ENCODE data around the gene TGM4.

DNA sequence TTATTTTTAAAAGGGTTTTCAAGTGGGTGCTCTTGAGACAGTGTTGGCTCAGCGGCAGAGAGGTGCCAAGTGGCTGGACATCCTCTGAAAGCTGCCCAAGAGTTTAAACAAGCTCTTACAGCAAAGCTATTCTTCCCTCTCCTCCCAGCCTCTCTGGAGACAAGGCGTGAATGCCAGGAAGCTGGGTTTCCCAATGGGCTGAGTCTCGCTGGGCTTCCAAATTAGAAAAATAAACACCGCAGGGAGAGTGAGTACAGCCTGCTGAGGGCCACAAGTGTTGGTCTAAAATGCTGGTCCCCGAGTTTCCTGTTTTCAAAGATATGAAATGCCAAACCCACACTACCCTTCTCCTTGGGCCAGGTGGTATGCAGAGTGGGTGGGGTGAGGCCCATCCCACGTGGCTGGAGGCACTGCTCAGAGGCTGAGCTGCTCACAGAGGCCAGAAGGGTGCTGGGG, 65.2 kb downstream of the TGM4 start:
- no peak for TF ChIP-seq POLR2A (IDR thresholded peaks at IDR 0.05; ENCODE audit: low read depth, low read length)
- no peak for TF ChIP-seq JUNB (IDR thresholded peaks at IDR 0.05)
- TF ChIP-seq, protein P1, sequence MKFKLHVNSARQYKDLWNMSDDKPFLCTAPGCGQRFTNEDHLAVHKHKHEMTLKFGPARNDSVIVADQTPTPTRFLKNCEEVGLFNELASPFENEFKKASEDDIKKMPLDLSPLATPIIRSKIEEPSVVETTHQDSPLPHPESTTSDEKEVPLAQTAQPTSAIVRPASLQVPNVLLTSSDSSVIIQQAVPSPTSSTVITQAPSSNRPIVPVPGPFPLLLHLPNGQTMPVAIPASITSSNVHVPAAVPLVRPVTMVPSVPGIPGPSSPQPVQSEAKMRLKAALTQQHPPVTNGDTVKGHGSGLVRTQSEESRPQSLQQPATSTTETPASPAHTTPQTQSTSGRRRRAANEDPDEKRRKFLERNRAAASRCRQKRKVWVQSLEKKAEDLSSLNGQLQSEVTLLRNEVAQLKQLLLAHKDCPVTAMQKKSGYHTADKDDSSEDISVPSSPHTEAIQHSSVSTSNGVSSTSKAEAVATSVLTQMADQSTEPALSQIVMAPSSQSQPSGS (IDR thresholded peaks at IDR 0.05; ENCODE audit: low read length), result no peak
- TF ChIP-seq, protein P2, sequence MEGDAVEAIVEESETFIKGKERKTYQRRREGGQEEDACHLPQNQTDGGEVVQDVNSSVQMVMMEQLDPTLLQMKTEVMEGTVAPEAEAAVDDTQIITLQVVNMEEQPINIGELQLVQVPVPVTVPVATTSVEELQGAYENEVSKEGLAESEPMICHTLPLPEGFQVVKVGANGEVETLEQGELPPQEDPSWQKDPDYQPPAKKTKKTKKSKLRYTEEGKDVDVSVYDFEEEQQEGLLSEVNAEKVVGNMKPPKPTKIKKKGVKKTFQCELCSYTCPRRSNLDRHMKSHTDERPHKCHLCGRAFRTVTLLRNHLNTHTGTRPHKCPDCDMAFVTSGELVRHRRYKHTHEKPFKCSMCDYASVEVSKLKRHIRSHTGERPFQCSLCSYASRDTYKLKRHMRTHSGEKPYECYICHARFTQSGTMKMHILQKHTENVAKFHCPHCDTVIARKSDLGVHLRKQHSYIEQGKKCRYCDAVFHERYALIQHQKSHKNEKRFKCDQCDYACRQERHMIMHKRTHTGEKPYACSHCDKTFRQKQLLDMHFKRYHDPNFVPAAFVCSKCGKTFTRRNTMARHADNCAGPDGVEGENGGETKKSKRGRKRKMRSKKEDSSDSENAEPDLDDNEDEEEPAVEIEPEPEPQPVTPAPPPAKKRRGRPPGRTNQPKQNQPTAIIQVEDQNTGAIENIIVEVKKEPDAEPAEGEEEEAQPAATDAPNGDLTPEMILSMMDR (IDR thresholded peaks at IDR 0.05 in 2 of 3, conservative IDR thresholded peaks at IDR 0.05 in 1 of 3; ENCODE audit: control insufficient read depth in 2 of 3, extremely low read depth in 1 of 3, insufficient read depth in 1 of 3, low read depth in 3 of 3, low read length in 3 of 3), result no peak
- TF ChIP-seq TBL1XR1 (IDR thresholded peaks at IDR 0.05; ENCODE audit: low read depth, low read length), result no peak
- no peak for TF ChIP-seq HCFC1 (IDR thresholded peaks at IDR 0.05; ENCODE audit: low read length)
- TF ChIP-seq, protein P3, sequence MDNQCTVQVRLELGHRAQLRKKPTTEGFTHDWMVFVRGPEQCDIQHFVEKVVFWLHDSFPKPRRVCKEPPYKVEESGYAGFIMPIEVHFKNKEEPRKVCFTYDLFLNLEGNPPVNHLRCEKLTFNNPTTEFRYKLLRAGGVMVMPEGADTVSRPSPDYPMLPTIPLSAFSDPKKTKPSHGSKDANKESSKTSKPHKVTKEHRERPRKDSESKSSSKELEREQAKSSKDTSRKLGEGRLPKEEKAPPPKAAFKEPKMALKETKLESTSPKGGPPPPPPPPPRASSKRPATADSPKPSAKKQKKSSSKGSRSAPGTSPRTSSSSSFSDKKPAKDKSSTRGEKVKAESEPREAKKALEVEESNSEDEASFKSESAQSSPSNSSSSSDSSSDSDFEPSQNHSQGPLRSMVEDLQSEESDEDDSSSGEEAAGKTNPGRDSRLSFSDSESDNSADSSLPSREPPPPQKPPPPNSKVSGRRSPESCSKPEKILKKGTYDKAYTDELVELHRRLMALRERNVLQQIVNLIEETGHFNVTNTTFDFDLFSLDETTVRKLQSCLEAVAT (IDR thresholded peaks at IDR 0.05), result no peak
- TF ChIP-seq, protein P4, sequence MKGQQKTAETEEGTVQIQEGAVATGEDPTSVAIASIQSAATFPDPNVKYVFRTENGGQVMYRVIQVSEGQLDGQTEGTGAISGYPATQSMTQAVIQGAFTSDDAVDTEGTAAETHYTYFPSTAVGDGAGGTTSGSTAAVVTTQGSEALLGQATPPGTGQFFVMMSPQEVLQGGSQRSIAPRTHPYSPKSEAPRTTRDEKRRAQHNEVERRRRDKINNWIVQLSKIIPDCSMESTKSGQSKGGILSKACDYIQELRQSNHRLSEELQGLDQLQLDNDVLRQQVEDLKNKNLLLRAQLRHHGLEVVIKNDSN (IDR thresholded peaks at IDR 0.05; ENCODE audit: borderline replicate concordance, extremely low read length, insufficient read depth, low read depth, low read length), result no peak
- TF ChIP-seq, protein P5, sequence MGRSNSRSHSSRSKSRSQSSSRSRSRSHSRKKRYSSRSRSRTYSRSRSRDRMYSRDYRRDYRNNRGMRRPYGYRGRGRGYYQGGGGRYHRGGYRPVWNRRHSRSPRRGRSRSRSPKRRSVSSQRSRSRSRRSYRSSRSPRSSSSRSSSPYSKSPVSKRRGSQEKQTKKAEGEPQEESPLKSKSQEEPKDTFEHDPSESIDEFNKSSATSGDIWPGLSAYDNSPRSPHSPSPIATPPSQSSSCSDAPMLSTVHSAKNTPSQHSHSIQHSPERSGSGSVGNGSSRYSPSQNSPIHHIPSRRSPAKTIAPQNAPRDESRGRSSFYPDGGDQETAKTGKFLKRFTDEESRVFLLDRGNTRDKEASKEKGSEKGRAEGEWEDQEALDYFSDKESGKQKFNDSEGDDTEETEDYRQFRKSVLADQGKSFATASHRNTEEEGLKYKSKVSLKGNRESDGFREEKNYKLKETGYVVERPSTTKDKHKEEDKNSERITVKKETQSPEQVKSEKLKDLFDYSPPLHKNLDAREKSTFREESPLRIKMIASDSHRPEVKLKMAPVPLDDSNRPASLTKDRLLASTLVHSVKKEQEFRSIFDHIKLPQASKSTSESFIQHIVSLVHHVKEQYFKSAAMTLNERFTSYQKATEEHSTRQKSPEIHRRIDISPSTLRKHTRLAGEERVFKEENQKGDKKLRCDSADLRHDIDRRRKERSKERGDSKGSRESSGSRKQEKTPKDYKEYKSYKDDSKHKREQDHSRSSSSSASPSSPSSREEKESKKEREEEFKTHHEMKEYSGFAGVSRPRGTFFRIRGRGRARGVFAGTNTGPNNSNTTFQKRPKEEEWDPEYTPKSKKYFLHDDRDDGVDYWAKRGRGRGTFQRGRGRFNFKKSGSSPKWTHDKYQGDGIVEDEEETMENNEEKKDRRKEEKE (IDR thresholded peaks at IDR 0.05), result no peak
- TF ChIP-seq NR2C2 (IDR thresholded peaks at IDR 0.05; ENCODE audit: borderline replicate concordance, control insufficient read depth, insufficient read length, low read depth), result no peak
- TF ChIP-seq, protein P6, sequence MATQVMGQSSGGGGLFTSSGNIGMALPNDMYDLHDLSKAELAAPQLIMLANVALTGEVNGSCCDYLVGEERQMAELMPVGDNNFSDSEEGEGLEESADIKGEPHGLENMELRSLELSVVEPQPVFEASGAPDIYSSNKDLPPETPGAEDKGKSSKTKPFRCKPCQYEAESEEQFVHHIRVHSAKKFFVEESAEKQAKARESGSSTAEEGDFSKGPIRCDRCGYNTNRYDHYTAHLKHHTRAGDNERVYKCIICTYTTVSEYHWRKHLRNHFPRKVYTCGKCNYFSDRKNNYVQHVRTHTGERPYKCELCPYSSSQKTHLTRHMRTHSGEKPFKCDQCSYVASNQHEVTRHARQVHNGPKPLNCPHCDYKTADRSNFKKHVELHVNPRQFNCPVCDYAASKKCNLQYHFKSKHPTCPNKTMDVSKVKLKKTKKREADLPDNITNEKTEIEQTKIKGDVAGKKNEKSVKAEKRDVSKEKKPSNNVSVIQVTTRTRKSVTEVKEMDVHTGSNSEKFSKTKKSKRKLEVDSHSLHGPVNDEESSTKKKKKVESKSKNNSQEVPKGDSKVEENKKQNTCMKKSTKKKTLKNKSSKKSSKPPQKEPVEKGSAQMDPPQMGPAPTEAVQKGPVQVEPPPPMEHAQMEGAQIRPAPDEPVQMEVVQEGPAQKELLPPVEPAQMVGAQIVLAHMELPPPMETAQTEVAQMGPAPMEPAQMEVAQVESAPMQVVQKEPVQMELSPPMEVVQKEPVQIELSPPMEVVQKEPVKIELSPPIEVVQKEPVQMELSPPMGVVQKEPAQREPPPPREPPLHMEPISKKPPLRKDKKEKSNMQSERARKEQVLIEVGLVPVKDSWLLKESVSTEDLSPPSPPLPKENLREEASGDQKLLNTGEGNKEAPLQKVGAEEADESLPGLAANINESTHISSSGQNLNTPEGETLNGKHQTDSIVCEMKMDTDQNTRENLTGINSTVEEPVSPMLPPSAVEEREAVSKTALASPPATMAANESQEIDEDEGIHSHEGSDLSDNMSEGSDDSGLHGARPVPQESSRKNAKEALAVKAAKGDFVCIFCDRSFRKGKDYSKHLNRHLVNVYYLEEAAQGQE (IDR thresholded peaks at IDR 0.05; ENCODE audit: low read depth, low read length), result no peak

Measured in GM12878 (cell line).